Measurements from ENCODE around the gene DNAH8.

DNAH8 gene

DNA sequence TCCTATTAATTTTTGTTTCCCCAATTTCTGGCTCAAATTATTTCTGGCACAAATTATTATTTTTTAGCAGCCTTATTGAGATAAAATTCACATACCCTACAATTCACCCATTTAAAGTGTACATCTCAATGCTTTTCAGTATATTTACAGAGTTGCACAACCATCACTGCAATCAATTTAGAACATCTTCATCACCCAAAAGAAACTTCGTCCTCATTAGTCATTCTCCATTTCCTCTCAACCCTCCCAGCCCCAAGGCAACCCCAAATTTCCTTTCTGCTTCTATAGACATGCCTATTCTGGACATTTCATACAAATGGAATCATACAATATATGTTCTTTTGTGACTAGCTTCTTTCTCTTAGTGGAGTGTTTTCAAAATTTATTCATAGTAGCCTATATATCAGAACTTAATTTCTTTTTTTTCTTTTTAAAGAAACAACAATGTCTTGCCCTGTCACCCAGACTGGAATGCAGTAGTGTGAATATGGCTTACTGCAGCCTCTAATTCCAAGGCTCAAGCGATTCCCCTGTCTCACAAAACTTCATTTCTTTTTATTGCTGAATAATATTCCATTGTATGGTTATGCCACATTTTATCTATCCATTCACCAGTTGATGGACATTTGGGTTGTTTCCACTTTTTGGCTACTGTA is 84.5 kb downstream of the DNAH8 start:
- no peak for DNase-seq (ENCODE audit: low read depth)

DNA sequence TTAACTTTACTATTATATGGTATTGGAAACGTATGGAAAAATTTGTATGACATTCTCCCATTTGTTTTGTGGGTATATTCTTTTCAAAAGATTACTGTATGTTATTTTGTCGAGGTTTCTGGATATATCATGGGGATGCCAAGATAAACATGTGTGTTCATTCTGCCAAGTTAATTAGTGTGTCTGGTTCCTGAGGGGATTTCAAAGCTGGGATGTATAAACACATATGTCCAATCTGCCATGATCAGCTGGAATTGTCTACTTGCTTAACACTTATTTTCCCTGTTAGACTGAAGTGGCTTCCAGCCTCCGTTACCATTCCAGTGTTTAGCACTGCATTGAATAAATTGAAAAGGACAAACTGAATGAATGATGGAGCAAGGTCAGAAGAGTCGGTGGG is 86.2 kb downstream of the DNAH8 start:
- DNase-seq (ENCODE audit: low read depth) = no peak

DNA sequence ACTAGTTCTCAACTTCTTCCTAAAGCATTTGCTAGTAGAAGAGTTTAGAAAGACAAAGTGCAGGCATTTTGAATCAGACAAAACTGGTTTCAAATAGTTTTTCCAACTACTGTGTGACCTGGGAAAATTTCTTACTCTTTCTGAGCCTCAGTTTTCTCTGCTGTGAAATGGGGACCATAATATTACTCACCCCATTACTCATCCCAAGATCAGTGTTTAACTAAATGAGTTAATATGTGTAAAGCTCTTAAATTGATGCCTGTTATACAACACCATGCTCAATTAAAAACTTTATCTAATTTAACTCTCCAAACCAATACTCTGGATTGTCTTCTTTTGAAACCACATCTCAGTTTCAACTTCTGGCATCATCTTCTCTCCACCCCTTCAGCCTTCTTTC is 87.4 kb downstream of the DNAH8 start:
- DNase-seq (ENCODE audit: low read depth) = no peak

DNA sequence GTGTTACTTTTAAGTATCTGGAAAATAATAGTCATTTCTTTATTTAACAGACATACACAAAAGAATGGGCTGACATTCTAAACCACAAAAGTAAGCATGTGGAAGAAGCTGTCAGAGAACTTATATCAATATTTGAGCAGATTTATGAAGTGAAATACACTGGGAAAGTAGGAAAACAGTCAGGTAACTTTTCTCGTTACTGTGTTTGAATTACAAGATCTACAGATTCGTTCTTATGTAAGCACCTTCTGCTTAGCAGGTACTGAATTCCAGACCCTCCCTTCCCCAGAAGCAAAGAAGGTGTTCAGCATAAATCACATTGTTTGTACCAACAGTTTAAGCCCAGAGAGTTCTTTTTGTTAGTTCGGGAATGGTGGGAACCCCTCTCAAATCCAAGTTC is 88.0 kb downstream of the DNAH8 start:
- DNase-seq (ENCODE audit: low read depth) = no peak

DNA sequence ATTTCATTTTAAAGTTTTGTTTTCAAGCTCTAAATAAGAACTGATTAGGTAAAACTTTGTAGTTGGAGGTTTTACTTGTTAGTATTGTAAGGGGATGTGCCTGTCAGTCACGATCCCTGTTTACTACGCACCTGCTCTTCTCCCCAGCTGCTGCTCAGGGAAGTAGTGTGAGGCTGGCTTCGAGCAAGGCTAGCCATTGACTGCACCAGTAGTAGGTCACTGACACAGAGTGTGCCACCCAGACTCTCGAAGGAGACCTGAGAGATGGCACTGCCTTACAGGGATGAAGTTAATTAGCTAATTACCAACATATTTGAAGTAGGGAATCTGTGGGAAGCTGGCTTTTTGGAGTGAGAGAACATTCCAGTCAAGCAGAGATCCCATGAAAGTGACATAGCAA is 89.2 kb downstream of the DNAH8 start:
- no peak for DNase-seq (ENCODE audit: low read depth)

DNA sequence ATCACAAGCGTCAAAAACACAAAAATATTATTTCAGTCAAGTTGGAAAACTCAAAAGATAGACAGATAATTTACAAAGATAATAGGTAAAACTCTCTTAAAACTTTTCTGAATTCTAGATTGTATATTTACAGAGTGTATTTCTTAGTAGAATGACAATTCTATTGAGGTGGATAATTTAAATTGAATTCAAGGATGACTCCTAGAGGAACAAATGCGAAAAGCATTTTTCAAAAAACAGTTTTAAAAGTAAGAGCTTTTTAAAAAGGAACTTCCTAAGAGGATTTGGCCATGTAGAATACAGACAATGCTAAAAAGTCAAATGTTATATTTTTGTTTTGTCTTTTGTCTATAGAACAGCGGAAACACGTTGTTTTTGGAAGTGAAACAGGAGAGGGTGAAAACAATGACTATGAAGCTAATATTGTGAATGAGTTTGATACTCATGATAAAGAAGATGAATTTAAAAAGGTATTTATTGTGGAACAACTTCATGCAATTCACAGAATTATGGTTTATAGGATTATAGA is 90.1 kb downstream of the DNAH8 start:
- no peak for DNase-seq (ENCODE audit: low read depth)

DNA sequence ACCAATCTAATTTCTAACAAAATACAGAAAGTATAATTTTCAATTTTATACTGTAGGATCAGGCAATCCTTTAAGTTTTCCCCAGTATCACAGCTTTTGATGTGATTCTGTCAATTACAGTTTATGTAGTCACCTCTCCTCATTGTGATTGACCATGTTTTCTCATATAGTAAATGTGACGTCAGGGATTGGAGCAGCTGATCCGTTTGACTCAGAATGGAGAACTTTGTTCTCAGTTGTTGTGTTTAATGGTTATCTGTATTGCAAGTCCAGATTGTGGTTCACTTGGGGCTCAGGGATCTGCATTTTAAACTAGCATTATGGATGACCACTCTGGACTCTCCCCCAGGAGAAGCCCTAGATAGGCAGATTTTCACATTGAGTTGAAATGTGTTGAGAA is 90.6 kb downstream of the DNAH8 start:
- no peak for DNase-seq (ENCODE audit: low read depth)

DNA sequence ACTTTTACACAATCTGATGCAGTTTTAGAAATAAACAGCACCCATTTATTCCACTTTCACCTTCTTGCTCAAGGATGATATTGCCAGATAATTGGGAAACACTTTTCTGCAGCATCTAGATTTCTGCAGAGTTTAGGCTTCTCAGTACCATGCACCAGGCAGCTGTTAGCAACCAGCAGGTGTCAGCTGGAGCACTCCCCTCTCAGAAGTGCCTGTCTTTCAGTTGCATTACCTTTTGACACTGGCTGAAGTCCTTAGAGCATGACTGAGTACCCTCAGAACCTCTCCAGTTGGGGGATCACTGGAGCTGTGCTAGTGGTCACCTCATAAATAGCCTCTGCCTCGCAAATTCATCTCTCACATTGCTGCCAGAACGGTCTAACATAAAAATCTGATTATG is 91.2 kb downstream of the DNAH8 start:
- no peak for DNase-seq (ENCODE audit: low read depth)

DNA sequence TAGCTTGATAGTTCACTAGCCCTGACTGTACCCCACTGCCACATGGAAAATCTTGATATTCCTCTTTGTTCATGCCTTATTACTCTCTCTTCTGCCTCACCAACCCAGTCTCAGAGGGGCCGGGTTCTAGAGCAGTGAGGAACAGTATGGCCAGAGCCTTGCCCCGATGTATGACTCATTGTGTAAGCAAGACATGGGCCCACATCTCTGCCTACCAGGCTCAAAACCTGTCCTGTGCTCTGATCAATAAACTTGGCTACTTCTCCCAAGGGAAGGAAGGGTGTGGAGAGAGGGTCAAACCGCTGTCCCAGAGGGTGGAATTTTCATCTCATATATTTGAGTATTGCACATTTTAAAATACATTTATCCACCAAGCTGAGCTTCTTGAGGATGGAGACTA is 91.7 kb downstream of the DNAH8 start:
- DNase-seq (ENCODE audit: low read depth) = no peak

DNA sequence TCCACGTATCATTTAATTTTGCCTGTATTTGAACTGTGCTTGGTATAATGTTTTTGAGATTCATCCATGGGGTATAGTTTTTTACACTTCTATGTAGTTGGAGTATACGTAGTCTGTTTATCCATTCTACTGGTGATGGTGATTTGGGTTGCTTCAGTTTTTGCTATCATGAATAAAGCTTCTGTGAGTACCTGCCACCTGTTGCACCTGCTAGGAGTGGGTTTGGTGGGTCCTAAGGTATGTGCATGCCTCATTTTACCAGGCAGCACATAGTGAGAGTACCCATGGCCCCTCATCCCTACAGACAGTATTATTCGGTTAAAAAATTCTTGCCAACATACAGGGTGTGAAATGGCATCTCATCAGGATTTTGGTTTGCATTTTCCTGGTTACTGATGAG is 92.9 kb downstream of the DNAH8 start:
- DNase-seq (ENCODE audit: low read depth) = no peak

DNA sequence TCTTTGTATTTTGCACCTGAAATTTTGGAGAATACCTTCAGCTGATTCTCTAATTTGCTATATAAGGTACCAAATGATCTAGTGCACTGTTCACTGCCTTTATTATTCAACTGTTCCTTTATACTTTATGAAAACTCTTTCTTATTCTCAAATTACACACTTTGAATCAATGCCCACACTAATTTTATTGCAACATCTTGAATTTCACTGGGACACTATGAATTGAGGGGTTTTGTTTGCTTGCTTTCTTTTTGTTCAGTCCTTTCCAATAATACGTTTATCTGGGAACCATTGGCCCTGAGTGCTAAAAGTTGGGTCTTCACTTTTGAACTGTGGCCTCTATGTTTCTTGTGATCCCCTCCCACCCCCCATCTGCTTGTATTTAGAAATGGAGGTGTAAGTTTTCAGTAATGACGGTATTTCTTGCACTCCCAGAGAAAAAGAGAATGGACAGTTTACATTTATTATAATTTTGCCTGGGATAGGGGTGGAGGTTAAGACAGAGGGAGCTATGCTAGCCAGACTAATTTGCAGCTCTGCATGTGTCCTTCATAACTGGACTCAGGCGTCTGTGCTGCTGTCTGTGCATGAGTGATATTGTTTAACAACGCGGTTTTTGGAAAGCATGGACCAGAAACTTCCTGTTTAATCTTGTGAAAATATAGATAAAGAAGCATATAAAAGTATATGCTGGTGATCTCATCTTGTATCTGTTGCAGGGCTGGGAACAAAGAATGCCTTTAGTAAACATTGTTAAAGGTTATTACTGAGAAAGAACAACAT is 98.1 kb downstream of the DNAH8 start:
- DNase-seq (ENCODE audit: low read depth) = no peak

DNA sequence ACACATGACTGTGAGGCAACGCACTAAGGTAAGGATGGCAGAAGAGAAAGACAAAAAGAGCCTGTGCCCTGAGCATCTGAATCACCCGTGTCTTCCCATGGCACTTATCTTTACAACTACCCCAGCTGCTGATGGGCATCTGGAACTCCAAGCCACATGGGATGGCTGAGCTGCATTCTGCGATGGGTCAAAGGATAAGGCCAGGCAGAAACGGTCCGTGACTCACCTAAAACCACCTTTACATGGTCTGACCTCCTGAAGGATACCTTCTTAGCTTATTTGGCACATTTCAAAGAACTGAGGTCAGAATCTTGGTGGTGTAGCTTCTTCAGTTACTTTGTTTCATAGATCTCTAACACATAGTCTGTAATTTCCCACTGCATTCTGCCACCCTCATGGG is 99.7 kb downstream of the DNAH8 start:
- no peak for DNase-seq (ENCODE audit: low read depth)

DNA sequence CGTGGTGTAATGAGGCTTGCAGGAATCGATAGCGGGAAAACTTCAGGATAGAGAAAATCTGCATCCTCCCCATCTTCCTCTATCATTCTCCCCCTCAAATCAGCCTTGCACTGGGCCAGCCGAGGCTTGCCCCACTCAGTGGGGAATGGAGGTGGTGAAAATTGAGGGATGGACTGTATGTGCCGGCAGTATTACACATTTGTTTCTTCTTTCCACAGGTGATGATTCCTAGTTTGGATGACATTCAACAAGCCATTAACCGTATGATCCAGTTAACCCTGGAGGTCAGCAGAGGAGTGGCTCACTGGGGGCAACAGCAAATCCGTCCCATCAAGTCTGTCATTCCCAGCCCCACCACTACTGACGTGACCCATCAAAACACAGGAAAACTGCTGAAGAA is 100.1 kb downstream of the DNAH8 start:
- no peak for DNase-seq (ENCODE audit: low read depth)

DNA sequence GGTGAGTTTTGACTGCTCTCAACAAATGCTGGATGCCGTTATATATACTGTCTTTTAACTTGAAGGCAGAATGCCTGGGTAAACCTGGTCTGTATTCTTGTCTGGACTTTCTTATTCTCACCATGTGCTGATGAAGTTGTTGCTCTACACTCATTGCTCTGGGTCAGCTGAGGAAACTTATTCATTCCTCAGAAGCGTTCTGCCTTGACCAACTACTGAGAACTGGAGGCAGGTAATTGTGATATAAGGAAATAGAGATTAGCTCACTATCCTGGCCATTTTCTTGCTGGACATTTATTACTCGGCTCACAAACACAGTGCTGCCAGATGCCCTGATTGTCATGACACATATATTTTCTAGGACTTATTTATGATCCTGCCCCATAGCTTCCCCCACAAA is 103.6 kb downstream of the DNAH8 start:
- no peak for DNase-seq (ENCODE audit: low read depth)

DNA sequence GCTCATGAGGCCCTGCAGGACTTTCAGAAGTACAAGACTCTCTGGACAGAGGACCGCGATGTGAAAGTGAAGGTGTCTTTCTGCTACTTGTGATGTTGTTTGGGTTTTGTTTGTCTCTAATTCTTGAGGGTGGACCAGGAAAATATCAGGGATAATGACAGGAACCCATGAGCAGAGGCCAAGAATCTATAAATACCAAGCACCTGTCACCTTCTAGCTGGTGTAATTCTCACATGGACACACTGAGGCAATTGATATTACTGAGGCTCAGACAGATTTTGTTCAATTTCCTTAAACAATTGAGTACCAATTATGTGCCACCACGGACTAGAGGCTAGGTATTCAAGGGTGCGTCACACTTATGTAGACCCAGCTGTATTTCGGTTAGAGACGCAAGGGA is 107.9 kb downstream of the DNAH8 start:
- DNase-seq (ENCODE audit: low read depth) = no peak

DNA sequence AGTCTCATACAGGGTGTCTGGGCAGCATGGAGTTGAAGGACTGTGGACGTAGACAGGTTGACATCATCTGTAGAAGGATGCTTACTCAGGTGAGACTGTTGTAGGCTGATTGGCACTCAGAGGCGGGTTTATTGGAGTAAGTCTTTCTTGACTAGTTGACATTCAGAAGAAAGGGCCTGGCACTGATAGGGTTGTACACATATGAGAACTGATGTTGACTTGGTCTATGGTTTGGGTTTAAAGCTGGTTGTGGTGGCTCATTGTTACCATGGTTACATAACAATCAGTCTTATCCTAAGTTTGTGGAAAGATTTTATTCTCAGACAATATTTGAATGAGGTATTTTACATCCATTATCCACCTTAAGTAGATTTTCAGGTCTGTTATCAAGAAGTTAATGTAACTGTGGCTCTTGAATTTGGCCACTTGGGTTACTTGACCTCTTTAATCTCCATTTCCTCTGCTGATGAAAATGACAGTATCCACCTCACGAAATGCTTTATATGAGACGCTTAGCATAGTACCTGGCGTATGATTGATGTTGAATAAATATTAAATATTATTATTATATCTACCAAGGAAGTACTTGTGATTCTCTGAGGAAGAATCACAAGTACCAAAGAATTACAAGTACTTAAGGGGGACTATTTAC is 109.3 kb downstream of the DNAH8 start:
- DNase-seq (ENCODE audit: low read depth) = no peak

DNA sequence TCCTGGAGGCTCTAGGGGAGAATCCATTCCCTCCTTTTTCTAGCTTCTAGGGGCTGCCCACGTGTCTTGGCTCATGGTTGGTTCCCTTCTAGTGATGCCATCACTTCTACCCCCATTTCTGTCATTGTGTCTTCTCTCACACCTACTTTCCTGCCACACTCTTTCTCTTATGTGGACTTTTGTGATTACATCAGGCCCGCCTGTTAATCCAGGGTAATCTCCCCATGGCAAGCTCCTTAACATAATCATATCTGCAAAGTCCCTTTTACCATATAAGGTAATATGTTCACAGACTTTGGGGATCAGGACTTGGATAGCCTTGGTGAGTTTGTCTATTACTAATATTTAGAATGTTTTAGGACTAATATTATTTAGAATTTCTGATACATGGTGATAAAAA is 111.9 kb downstream of the DNAH8 start:
- no peak for DNase-seq (ENCODE audit: low read depth)

DNA sequence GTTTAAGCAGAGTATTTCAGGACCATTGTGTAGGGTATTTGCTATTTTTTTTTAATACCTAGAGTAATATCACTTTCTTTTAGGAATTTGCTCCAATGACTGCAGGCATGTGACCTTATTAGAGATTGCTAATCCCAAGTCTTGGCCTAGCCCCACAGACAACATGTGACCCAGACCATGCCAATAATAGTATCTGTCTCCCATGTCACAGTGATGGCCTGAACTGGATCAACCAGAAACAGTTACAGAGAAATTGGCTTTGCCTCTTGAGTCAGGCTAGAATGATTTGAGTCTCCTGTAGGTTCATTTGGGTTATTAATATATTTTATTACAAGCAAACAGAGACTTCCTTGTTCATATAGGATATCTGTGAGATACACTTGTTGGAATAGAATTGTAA is 116.8 kb downstream of the DNAH8 start:
- DNase-seq (ENCODE audit: low read depth) = no peak

DNA sequence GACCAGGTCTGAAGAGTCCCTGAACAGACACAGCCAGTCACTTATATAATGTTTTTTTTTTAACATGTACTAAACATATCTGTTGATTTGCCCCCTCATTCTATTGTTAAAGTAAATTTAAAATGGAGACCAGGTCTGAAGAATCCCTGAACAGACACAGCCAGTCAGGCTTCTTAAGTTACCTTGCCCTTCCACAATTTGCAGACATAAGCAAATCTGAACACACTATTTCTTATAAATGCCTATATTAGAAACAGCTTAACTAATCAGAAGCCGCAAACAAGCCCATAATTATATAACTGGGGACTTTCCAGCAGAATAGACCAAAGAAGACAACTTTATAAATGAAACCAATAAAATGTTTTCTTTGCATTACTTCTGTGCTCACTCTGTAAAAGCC is 118.2 kb downstream of the DNAH8 start:
- DNase-seq (ENCODE audit: low read depth) = no peak

DNA sequence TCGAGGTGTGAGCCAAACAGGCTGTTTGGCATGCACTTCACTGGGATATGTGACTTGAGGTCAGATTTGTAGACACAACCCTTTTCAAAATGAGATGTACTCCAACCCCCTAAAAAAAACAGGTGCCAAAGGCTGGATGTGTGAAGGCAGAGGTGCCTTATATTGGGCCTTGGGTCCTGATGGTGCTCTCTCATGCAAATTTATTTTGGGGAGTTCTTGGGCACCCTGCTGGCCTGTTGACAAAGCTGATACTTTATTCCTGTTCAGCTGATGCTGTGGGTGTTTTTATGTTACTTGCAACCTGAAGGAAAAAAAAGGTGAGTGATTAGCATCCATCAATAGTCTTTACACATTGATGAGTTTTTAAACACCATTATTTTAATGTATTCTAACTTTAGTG is 121.5 kb downstream of the DNAH8 start:
- DNase-seq (ENCODE audit: low read depth) = no peak

DNA sequence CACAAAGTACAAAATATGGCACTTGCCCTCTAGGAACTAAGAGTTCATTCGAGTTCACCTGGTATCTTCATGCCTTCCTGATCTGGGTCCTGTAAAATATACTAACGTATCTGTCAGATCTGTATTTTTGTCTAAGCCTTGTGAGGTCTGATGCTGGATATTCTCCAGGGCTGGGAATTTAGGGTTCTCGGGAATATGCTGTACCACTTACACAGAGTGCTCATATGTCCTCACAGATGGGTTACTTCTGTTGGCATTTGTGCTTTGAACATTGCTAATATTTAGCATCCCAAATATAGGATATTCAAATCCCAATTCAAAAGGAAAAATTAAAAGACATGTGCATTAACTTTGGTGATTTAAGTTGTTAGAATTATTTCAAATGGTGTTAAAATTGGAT is 122.0 kb downstream of the DNAH8 start:
- DNase-seq (ENCODE audit: low read depth) = no peak

DNA sequence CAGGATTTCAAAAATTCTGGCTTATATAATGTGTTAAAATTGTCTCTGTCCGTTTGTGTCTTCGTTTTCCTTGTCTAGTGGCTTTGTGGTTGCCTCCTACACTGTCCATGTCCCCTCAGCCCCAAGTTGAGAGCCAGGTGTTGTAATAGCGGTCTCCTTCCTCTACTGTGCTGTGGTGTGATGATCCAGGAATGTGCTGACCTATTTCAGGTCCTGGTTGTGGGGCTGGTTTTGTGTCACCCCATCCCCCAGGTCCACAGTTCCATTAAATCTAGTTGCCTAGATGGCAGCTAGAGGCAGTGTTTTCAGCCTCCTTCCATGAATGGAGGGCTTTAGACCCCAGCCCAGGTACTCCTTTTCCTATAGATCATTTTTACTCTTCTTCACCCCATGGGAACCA is 128.7 kb downstream of the DNAH8 start:
- no peak for DNase-seq (ENCODE audit: low read depth)

DNA sequence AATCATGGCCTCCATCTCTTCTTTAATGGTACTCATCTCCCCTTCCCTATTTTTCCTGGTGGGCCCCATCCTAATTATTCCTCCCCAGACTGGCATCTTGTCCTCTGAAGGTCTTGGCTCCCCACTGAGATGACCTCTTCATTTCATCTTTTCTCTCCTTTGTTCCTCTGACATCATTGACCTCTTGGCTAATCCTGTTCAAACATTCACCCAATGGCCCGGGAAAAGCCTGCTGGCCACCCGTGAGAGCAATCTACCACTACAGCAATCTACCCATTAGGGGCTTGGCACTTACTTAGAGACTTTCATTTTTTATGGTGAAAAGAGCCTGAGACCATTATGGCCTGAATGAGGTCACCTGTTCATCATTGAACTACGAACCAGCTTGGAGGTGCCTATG is 130.8 kb downstream of the DNAH8 start:
- no peak for DNase-seq (ENCODE audit: low read depth)
